ENCODE results near the gene C1QTNF5. TPM values are rescaled to one million over a fixed set of nuclear protein-coding genes. Genes with fewer than 3 reads are reported as not detected.

Gene C1QTNF5
- total and polyA plus RNA-seq, 2 of the 8 experiments (the other 6 are each of a cell fraction or from before 2014, with no cell fraction given), result 2.2 to 2.7 TPM

- Histone ChIP-seq H3K9me3 (ENCODE audit: insufficient read depth in 2 of 2, low read depth in 1 of 2, low read length in 1 of 2) (no peaks in the 10 kb centered on the region), H3K9ac (replicated peaks in 1 of 4; ENCODE audit: extremely low read depth in 1 of 4, low read depth in 3 of 4, low read length in 3 of 4) (no peak overlapping the region), H3K4me3 (ENCODE audit: extremely low read depth in 1 of 4, insufficient read depth in 2 of 4, low read depth in 3 of 4, low read length in 4 of 4) (peak overlapping the region in 3 of 4 experiments; percentile 22 to 69 (median 43); a peak in 4 of 8 replicates), H3K4me1 (replicated peaks in 1 of 4; ENCODE audit: control insufficient read depth in 3 of 4, insufficient read depth in 4 of 4, low read length in 3 of 4) (peaks cover 5 to 29% (median 20%) of the 10 kb centered on the region in 4 experiments), H2BK20ac (ENCODE audit: low read length) (0 out of 2 replicates have a peak overlapping the region, but pooled peaks have one; percentile 48), H4K91ac (replicated peaks; ENCODE audit: insufficient read length, low read length) (peak overlapping the region; percentile 62), H2AK5ac (ENCODE audit: low read depth, low read length) (peak overlapping the region; percentile 57; the same call in 1 of the 2 replicates), H3K56ac (replicated peaks; ENCODE audit: insufficient read length, low read depth, low read length) (no peak overlapping the region), H4K5ac (ENCODE audit: insufficient read length, low read depth, low read length) (no peak overlapping the region), H4K8ac (ENCODE audit: extremely low read depth, insufficient read depth, low read length) (peak overlapping the region; percentile 57), H2AFZ (ENCODE audit: low read length) (no peak overlapping the region), H3K18ac (ENCODE audit: extremely low read depth, low read length) (no peak overlapping the region), H3K79me1 (ENCODE audit: low read depth, low read length) (peaks cover 3% of the 10 kb centered on the region; the same call in 1 of the 2 replicates), H2BK5ac (ENCODE audit: low read depth, low read length) (no peak overlapping the region; the same call in 1 of the 2 replicates), H3K23ac (ENCODE audit: insufficient read length) (no peak overlapping the region), H3K14ac (ENCODE audit: insufficient read length) (no peak overlapping the region), H2BK12ac (ENCODE audit: low read depth, low read length) (peak overlapping the region; percentile 75; the same call in 1 of the 2 replicates), H3K36me3 (ENCODE audit: control insufficient read depth in 2 of 4, insufficient read depth in 4 of 4, low read length in 3 of 4) (peaks cover 0 to 1% (median under 1%) of the 10 kb centered on the region in 4 experiments; a peak in 1 of 8 replicates), H3K79me2 (ENCODE audit: control insufficient read depth in 1 of 2, insufficient read depth in 2 of 2, low read length in 2 of 2) (peaks cover 0 to 7% of the 10 kb centered on the region in 2 experiments; a peak in 1 of 4 replicates), H4K20me1 (replicated peaks in 1 of 2; ENCODE audit: control insufficient read depth in 1 of 2, insufficient read depth in 2 of 2, low read length in 2 of 2) (peaks cover 3 to 9% of the 10 kb centered on the region in 2 experiments), H3K27me3 (replicated peaks in 1 of 4; ENCODE audit: control insufficient read depth in 3 of 4, extremely low read depth in 1 of 4, insufficient read depth in 3 of 4, low read length in 3 of 4) (peaks cover 12 to 44% (median 33%) of the 10 kb centered on the region in 4 experiments), H3K23me2 (ENCODE audit: low read depth, low read length) (peaks cover 17% of the 10 kb centered on the region; the same call in 1 of the 2 replicates), H2BK120ac (replicated peaks; ENCODE audit: low read depth, low read length) (peak overlapping the region; percentile 26), H3K4me2 (ENCODE audit: insufficient read depth in 1 of 2, low read depth in 2 of 2, low read length in 2 of 2) (peak overlapping the region; percentile 56 to 76), H3K4ac (replicated peaks; ENCODE audit: insufficient read length, low read depth, low read length) (peak overlapping the region; percentile 62), H2BK15ac (ENCODE audit: low read length) (peak overlapping the region; percentile 92; the same call in 1 of the 2 replicates), H3K27ac (ENCODE audit: low read depth, low read length) (no peak overlapping the region)
- WGBS, 2 experiments (ENCODE audit: extremely low coverage in 1 of 2, insufficient coverage in 1 of 2, insufficient read length in 1 of 2, insufficient replicate concordance in 2 of 2, low coverage in 1 of 2, low lambda C conversion rate in 2 of 2, missing lambda C conversion rate in 1 of 2), result 50% methylated on average over 12 of the region's 16 CpGs; no CpG with 5 or more reads in 1 of the 2 experiments
- FAIRE-seq (no peak), DNase-seq (ENCODE audit: low read depth in 1 of 2, low spot score in 2 of 2) (no peak)
- POLR2A ChIA-PET (ENCODE audit: partially characterized antibody), result interaction anchor here (0.9 to 2.5 kb wide), 8 partner anchors 14 to 200 kb away, joined by 3 to 12 read pairs (median 4); partner anchors contain the start of gene MCAM
- CTCF ChIA-PET (ENCODE audit: partially characterized antibody), result interaction anchor here (0.8 to 20.0 kb wide), 11 partner anchors 8 to 286 kb away, joined by 3 to 463 read pairs (median 15); partner anchors contain the start of genes MCAM and USP2
- TF ChIP-seq PHF8 (conservative IDR thresholded peaks at IDR 0.05; ENCODE audit: low read depth, low read length) (no peak), TAF1 (IDR thresholded peaks at IDR 0.05; ENCODE audit: low read depth, low read length) (no peak), CREB1 (IDR thresholded peaks at IDR 0.05) (no peak), BRCA1 (IDR thresholded peaks at IDR 0.05; ENCODE audit: low read depth, low read length) (no peak), CBX5 (IDR thresholded peaks at IDR 0.05; ENCODE audit: low read depth, low read length) (no peak), E2F6 (IDR thresholded peaks at IDR 0.05) (no peak), GABPA (IDR thresholded peaks at IDR 0.05; ENCODE audit: borderline replicate concordance, insufficient read depth, low read length) (no peak), JUN (IDR thresholded peaks at IDR 0.05; ENCODE audit: low read depth, low read length) (no peak), CHD1 (IDR thresholded peaks at IDR 0.05; ENCODE audit: low read depth, low read length) (no peak), YY1 (IDR thresholded peaks at IDR 0.05; ENCODE audit: low read depth, low read length) (no peak), CBX8 (IDR thresholded peaks at IDR 0.05; ENCODE audit: borderline replicate concordance, low read depth, low read length) (no peak)
These were observed 739 bp upstream of the C1QTNF5 start for GRCh38 chr11:119341222-119342022.

All from H1 (cell line).